Measurements from ENCODE around the gene MEGF6. TPM values are rescaled to one million over a fixed set of nuclear protein-coding genes. Genes with fewer than 3 reads are reported as not detected.

Gene MEGF6
- total RNA-seq, 1 experiment from 2014 or later, result 21.3 TPM

DNA sequence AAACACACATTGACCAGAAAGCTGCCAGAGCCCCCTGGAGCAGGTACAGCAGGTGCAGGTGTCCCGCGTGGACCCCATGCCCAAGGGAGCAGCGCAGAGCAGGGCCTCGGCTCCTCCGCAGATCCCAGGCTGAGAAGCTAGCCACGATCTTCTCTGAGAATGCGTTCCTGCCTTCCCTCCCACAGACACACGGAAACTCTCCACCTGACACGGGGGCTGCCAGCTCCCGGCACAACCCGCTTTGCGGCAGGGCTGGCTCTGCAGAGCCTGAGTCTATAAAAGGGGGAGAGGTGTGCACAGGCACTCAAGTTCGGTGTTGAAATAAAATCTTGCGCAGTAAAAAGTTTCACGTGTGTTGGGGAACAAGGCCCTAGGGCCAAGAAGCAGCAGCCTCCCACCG lies 9.6 kb downstream of the MEGF6 start:
- Histone ChIP-seq H3K4me1 (ENCODE audit: insufficient read depth, low read length) (peaks cover 3% of the 10 kb centered on the region; the same call in 1 of the 2 replicates), H3K79me1 (ENCODE audit: insufficient read depth, low read depth, low read length, poor library complexity, severe bottlenecking) (no peaks in the 10 kb centered on the region), H2BK15ac (ENCODE audit: low read depth, low read length) (no peak overlapping the region), H3K4ac (ENCODE audit: low read depth, low read length) (no peak overlapping the region), H3K56ac (ENCODE audit: insufficient read length, low read depth, low read length) (no peak overlapping the region), H3K4me2 (ENCODE audit: insufficient read depth, insufficient read length, low read length) (no peak overlapping the region), H2BK20ac (ENCODE audit: low read depth, low read length, poor library complexity, severe bottlenecking) (no peak overlapping the region), H3K27me3 (ENCODE audit: insufficient read depth, low read length) (no peaks in the 10 kb centered on the region), H3K9ac (ENCODE audit: extremely low read depth, insufficient read length, low read length) (no peak overlapping the region), H3K23me2 (ENCODE audit: insufficient read length, low read depth, low read length, poor library complexity, severe bottlenecking) (no peaks in the 10 kb centered on the region), H3K14ac (ENCODE audit: insufficient read depth, low read length) (no peak overlapping the region), H3K27ac (ENCODE audit: insufficient read length, low read depth, low read length) (no peak overlapping the region), H2BK12ac (ENCODE audit: insufficient read length, low read depth, low read length) (no peak overlapping the region), H2AK5ac (ENCODE audit: insufficient read length, low read length) (no peak overlapping the region), H4K5ac (ENCODE audit: insufficient read length, low read depth, low read length) (no peak overlapping the region), H4K20me1 (ENCODE audit: control insufficient read depth, insufficient read depth, insufficient read length) (no peaks in the 10 kb centered on the region), H3K9me3 (ENCODE audit: control insufficient read depth, low read depth, low read length) (no peaks in the 10 kb centered on the region), H3K79me2 (ENCODE audit: insufficient read depth, low read length) (no peaks in the 10 kb centered on the region), H4K91ac (ENCODE audit: insufficient read length, low read depth, low read length) (no peak overlapping the region), H4K8ac (replicated peaks; ENCODE audit: insufficient read length, low read depth, low read length) (no peak overlapping the region), H2AFZ (ENCODE audit: low read length) (no peak overlapping the region), H3T11ph (ENCODE audit: low read length) (no peak overlapping the region), H3K18ac (ENCODE audit: insufficient read length, low read depth, low read length) (no peak overlapping the region), H3K23ac (ENCODE audit: insufficient read length, low read depth, low read length) (no peak overlapping the region), H2BK5ac (ENCODE audit: insufficient read length, low read length) (no peak overlapping the region), H2BK120ac (ENCODE audit: low read depth, low read length, poor library complexity, severe bottlenecking) (no peak overlapping the region)
- H3K4me3 Mint-ChIP-seq, result no peak overlapping the region
- WGBS (ENCODE audit: extremely low coverage, insufficient read length, low lambda C conversion rate), result no CpG with 5 or more reads among the region's 16 CpGs
- no peaks in the 10 kb centered on the region; a peak in 1 of 7 replicates for H3K36me3 Mint-ChIP-seq (ENCODE audit: insufficient read depth in 1 of 3, low read depth in 3 of 3)
- H3K27ac Mint-ChIP-seq, result peak overlapping the region in 1 of 3 experiments; percentile 55; a peak in 2 of 7 replicates
- H3K27me3 Mint-ChIP-seq (ENCODE audit: low read depth), result no peaks in the 10 kb centered on the region
- TF ChIP-seq CTCF (conservative IDR thresholded peaks at IDR 0.05), result no peak
- no peak for DNase-seq
- peaks cover 13 to 18% of the 10 kb centered on the region in 2 experiments for H3K4me1 Mint-ChIP-seq
- no peaks in the 10 kb centered on the region for H3K9me3 Mint-ChIP-seq
